ENCODE data around the gene EHMT1.

Gene EHMT1

DNA sequence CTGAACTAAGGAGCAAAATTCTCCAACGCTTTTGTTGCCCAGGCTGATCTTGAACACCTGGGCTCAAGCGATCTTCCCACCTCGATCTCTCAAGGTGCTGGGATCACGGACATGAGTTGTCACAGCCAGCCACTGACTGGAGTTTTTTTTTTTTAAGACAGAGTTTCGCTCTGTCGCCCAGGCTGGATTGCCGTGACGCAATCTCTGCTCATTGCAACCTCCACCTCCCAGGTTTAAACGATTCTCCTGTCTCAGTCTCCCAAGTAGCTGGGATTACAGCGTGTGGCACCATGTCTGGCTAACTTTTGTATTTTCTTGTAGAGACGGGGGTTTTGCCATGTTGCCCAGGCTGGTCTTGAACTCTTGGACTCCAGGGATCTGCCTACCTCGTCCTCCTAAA lies 58.2 kb downstream of the EHMT1 start:
- H3K4me1 ChIP-seq (ENCODE audit: insufficient read depth, low read length): peaks cover 60% of the 10 kb centered on the region
- no peaks in the 10 kb centered on the region for H3K27me3 ChIP-seq (ENCODE audit: insufficient read depth, low read length)
- peak overlapping the region; percentile 65; the same call in 1 of the 2 replicates for H3K27ac ChIP-seq (ENCODE audit: low read depth, low read length)
- WGBS: 93% methylated on average over 12 of the region's 12 CpGs
- H3K4me3 ChIP-seq (ENCODE audit: low read length): no peak overlapping the region
- no peaks in the 10 kb centered on the region for H3K36me3 ChIP-seq (ENCODE audit: insufficient read depth, low read length)
- no peak overlapping the region for H3K9ac ChIP-seq (ENCODE audit: low read depth, low read length)
- no peaks in the 10 kb centered on the region for H3K9me3 ChIP-seq (ENCODE audit: insufficient read depth, low read depth, low read length)

- Histone ChIP-seq H3K9me3 (ENCODE audit: insufficient read depth, low read depth, low read length) (no peaks in the 10 kb centered on the region), H3K27me3 (ENCODE audit: insufficient read depth, low read length) (no peaks in the 10 kb centered on the region), H3K36me3 (ENCODE audit: insufficient read depth, low read length) (no peaks in the 10 kb centered on the region), H3K9ac (ENCODE audit: low read depth, low read length) (no peak overlapping the region), H3K4me3 (ENCODE audit: low read length) (no peak overlapping the region), H3K27ac (ENCODE audit: low read depth, low read length) (peak overlapping the region; percentile 48; the same call in 1 of the 2 replicates), H3K4me1 (ENCODE audit: insufficient read depth, low read length) (peaks cover 69% of the 10 kb centered on the region)
- WGBS: 95% methylated on average over 12 of the region's 12 CpGs
Observed at GRCh38 chr9:137678202-137678601, 59.4 kb downstream of the EHMT1 start.

DNA sequence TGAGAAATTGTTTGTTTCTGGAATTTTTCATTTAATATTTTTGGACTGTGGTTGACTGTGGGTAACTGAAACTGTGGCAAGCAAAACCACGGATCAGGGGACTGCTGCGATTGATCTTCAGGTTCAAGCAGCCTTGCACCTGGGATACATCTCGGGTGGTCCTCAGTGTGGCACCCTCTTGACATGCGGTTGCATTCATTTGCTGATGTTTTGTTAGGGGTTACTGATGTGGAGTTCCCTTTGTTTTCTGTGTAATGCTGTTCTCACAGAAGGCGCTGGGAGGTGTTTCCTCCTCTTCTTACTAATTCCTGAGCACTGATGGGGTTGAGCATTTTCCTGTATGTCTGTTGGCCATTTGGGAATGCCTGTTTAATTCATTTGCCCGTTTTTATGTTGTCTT lies 60.4 kb downstream of the EHMT1 start:
- Histone ChIP-seq H3K4me1 (ENCODE audit: insufficient read depth, low read length) (peaks cover 66% of the 10 kb centered on the region), H3K27ac (ENCODE audit: low read depth, low read length) (peak overlapping the region; percentile 65; the same call in 1 of the 2 replicates)
- 9% methylated on average over 6 of the region's 6 CpGs for WGBS

DNA sequence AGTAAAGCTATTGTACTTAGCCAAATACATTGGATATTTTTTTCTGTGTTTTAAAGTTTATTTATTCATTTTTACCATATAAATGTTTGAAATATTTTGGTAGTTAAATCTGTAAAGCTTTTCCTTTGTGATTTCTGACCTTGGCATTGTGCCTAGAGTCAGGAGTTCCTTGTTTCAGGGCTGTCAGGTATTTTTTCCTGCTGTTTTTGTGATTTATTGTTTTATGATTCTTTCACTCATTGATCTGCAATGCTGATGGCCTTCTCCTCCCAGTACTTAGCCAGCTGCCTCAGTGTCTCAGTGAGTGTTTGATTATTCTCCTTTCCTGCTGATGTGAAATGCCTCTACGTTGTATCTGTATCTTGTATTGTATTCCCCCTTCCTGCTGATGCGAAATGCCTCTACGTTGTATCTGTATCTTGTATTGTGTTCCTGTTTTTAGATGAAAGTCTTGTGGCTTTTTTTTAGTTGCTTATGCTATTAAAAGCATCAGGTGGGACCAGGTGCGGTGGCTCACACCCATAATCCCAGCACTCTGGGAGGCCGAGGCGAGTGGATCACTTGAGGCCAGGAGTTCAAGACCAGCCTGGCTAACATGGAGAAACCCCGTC lies 61.0 kb downstream of the EHMT1 start:
- Histone ChIP-seq H3K36me3 (ENCODE audit: insufficient read depth, low read length) (no peaks in the 10 kb centered on the region), H3K9ac (ENCODE audit: low read depth, low read length) (0 out of 2 replicates have a peak overlapping the region, but pooled peaks have one; percentile 1), H3K9me3 (ENCODE audit: insufficient read depth, low read depth, low read length) (no peaks in the 10 kb centered on the region), H3K27ac (ENCODE audit: low read depth, low read length) (peak overlapping the region; percentile 65; the same call in 1 of the 2 replicates), H3K4me1 (ENCODE audit: insufficient read depth, low read length) (peaks cover 61% of the 10 kb centered on the region), H3K4me3 (ENCODE audit: low read length) (peak overlapping the region; percentile 4; the same call in 1 of the 2 replicates), H3K27me3 (ENCODE audit: insufficient read depth, low read length) (no peaks in the 10 kb centered on the region)
- WGBS: 69% methylated on average over 7 of the region's 7 CpGs

More for the DNA sequence above, 60.4 kb downstream of the EHMT1 start:
- Histone ChIP-seq H3K9me3 (ENCODE audit: insufficient read depth, low read depth, low read length) (no peaks in the 10 kb centered on the region), H3K36me3 (ENCODE audit: insufficient read depth, low read length) (no peaks in the 10 kb centered on the region), H3K4me3 (ENCODE audit: low read length) (peak overlapping the region; percentile 4; the same call in 1 of the 2 replicates), H3K27me3 (ENCODE audit: insufficient read depth, low read length) (no peaks in the 10 kb centered on the region), H3K9ac (ENCODE audit: low read depth, low read length) (0 out of 2 replicates have a peak overlapping the region, but pooled peaks have one; percentile 1)

- H3K27ac ChIP-seq (ENCODE audit: low read depth, low read length): peak overlapping the region; percentile 65; the same call in 1 of the 2 replicates
- WGBS: 88% methylated on average over 18 of the region's 18 CpGs
- no peaks in the 10 kb centered on the region for H3K36me3 ChIP-seq (ENCODE audit: insufficient read depth, low read length)
- peaks cover 57% of the 10 kb centered on the region for H3K4me1 ChIP-seq (ENCODE audit: insufficient read depth, low read length)
- no peak overlapping the region for H3K4me3 ChIP-seq (ENCODE audit: low read length)
- peak overlapping the region; percentile 28; the same call in 1 of the 2 replicates for H3K9ac ChIP-seq (ENCODE audit: low read depth, low read length)
- H3K9me3 ChIP-seq (ENCODE audit: insufficient read depth, low read depth, low read length): no peaks in the 10 kb centered on the region
- no peaks in the 10 kb centered on the region for H3K27me3 ChIP-seq (ENCODE audit: insufficient read depth, low read length)
Observed at GRCh38 chr9:137680444-137681358, 61.9 kb downstream of the EHMT1 start.

- no peaks in the 10 kb centered on the region for H3K9me3 ChIP-seq (ENCODE audit: insufficient read depth, low read depth, low read length)
- H3K4me1 ChIP-seq (ENCODE audit: insufficient read depth, low read length): peaks cover 61% of the 10 kb centered on the region
- H3K4me3 ChIP-seq (ENCODE audit: low read length): no peak overlapping the region
- H3K36me3 ChIP-seq (ENCODE audit: insufficient read depth, low read length): no peaks in the 10 kb centered on the region
- peak overlapping the region; percentile 62; the same call in 1 of the 2 replicates for H3K27ac ChIP-seq (ENCODE audit: low read depth, low read length)
- no peaks in the 10 kb centered on the region for H3K27me3 ChIP-seq (ENCODE audit: insufficient read depth, low read length)
- 76% methylated on average over 18 of the region's 18 CpGs for WGBS
- H3K9ac ChIP-seq (ENCODE audit: low read depth, low read length): 0 out of 2 replicates have a peak overlapping the region, but pooled peaks have one; percentile 17
Observed at GRCh38 chr9:137682428-137683105, 63.8 kb downstream of the EHMT1 start.

DNA sequence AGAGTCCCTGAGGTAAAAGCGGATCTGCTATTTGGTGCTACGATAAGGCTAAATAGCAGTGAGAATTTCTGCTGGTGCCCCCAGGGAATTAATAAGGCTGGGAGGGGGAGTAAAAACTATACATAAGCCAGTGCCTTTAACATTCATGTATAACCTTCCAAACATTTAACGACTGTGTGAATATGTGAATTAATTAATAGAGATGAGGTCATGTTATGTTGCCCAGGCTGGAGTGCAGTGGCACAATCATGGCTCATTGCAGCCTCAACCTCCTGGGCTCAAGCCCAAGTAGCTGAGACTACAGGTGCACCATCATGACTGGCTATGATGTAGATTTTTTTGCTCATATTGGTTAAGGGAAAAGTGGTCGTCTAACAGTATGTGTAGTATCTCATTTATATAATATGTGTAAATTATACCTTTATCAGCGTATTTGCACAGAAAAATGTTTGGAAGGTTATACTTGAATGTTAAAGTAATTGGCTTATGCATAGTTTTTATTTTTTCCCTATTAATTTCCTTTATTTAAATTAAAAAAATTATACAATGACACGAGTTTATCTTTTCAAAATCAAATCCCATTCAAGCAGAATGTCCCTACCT lies 64.6 kb downstream of the EHMT1 start:
- no peak overlapping the region for H3K9ac ChIP-seq (ENCODE audit: low read depth, low read length)
- no peaks in the 10 kb centered on the region for H3K36me3 ChIP-seq (ENCODE audit: insufficient read depth, low read length)
- H3K27ac ChIP-seq (ENCODE audit: low read depth, low read length): no peak overlapping the region
- WGBS: 96% methylated on average over 3 of the region's 6 CpGs
- H3K4me1 ChIP-seq (ENCODE audit: insufficient read depth, low read length): peaks cover 62% of the 10 kb centered on the region
- no peaks in the 10 kb centered on the region for H3K27me3 ChIP-seq (ENCODE audit: insufficient read depth, low read length)
- H3K4me3 ChIP-seq (ENCODE audit: low read length): no peak overlapping the region
- H3K9me3 ChIP-seq (ENCODE audit: insufficient read depth, low read depth, low read length): no peaks in the 10 kb centered on the region

- Histone ChIP-seq H3K36me3 (ENCODE audit: insufficient read depth, low read length) (no peaks in the 10 kb centered on the region), H3K27me3 (ENCODE audit: insufficient read depth, low read length) (no peaks in the 10 kb centered on the region), H3K4me1 (ENCODE audit: insufficient read depth, low read length) (peaks cover 61% of the 10 kb centered on the region), H3K4me3 (ENCODE audit: low read length) (no peak overlapping the region), H3K9ac (ENCODE audit: low read depth, low read length) (no peak overlapping the region), H3K9me3 (ENCODE audit: insufficient read depth, low read depth, low read length) (no peaks in the 10 kb centered on the region), H3K27ac (ENCODE audit: low read depth, low read length) (no peak overlapping the region)
- 93% methylated on average over 5 of the region's 5 CpGs for WGBS
Observed at GRCh38 chr9:137685035-137685740, 66.4 kb downstream of the EHMT1 start.

DNA sequence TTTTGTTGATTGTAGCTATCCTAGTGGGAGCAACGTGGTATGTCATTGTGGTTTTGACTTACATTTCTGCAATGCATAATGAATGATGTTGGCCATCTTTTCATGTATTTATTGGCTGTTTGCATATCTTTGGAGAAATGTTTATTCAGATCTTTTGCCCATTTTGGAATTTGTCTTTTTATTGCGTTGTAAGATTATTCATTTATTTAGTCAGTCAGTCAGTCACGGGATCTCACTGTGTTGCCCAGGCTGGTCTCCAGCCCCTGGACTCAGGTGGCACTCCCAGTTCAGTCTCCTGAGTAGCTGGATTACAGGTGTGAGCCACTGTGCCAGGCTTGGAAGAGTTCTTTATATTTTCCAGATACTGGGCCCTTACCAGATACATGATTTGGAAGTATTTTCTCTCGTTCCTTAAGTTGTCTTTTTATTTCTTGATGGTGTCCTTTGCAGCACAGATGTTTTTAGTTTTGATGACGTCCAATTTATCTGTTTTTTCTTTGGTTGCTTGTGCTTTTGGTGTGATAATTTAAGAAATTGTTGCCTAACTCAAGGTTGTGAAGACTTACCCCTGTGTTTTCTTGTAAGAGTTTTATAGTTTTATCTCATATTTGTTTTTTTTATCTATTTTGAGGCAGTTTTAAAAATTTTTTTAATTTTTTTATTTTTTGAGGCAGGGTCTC lies 67.1 kb downstream of the EHMT1 start:
- Histone ChIP-seq H3K4me3 (ENCODE audit: low read length) (no peak overlapping the region), H3K36me3 (ENCODE audit: insufficient read depth, low read length) (no peaks in the 10 kb centered on the region)

DNA sequence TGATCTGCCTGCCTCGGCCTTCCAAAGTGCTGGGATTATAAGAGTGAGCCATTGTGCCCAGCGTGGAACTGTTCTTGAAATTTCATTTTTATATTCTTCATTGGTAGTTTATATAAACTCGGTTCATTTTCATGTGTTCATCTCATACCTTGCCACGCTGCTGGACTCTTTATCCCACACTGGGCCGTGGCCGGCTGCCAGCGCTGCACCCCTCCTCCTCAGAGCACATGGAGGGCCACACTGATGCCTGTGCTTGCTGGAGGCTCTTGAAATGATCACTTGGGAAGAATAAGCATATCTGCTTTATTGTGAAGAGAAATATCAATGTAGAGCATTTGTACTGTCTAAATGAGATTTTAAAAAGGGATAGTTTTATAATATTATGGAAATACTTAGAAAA lies 69.5 kb downstream of the EHMT1 start:
- Histone ChIP-seq H3K4me1 (ENCODE audit: insufficient read depth, low read length) (peaks cover 31% of the 10 kb centered on the region), H3K27ac (ENCODE audit: low read depth, low read length) (no peak overlapping the region), H3K27me3 (ENCODE audit: insufficient read depth, low read length) (no peaks in the 10 kb centered on the region), H3K9me3 (ENCODE audit: insufficient read depth, low read depth, low read length) (no peaks in the 10 kb centered on the region), H3K36me3 (ENCODE audit: insufficient read depth, low read length) (no peaks in the 10 kb centered on the region), H3K9ac (ENCODE audit: low read depth, low read length) (no peak overlapping the region), H3K4me3 (ENCODE audit: low read length) (no peak overlapping the region)
- 94% methylated on average over 6 of the region's 7 CpGs for WGBS

More for the DNA sequence above, 67.1 kb downstream of the EHMT1 start:
- H3K27ac ChIP-seq (ENCODE audit: low read depth, low read length): no peak overlapping the region
- H3K4me1 ChIP-seq (ENCODE audit: insufficient read depth, low read length): peaks cover 54% of the 10 kb centered on the region
- no peaks in the 10 kb centered on the region for H3K27me3 ChIP-seq (ENCODE audit: insufficient read depth, low read length)
- no peak overlapping the region for H3K9ac ChIP-seq (ENCODE audit: low read depth, low read length)
- no peaks in the 10 kb centered on the region for H3K9me3 ChIP-seq (ENCODE audit: insufficient read depth, low read depth, low read length)
- WGBS: 92% methylated on average over 5 of the region's 5 CpGs
